Spleen (tissue), 7 donors: Measurements from ENCODE around the gene TACC3.

Experiments used
- POLR2A ChIP-seq, 3 donors: fragments of 450-650 bp; IDR thresholded peaks; one replicate each; pipeline ENCODE4 v1.5.1; 2017; ENCODE audit warnings: antibody characterized with exemption in 3 of 3, mild to moderate bottlenecking in 1 of 3
- POLR2AphosphoS5 ChIP-seq, 3 donors: sonication (generic); formaldehyde crosslinking; IDR thresholded peaks; one replicate each; pipeline ENCODE4 v1.5.1; 2017; ENCODE audit warnings: antibody characterized with exemption in 3 of 3
- TF ChIP-seq, protein P1 (sequence below), 11 experiments: fragments of 200-600 bp in 7 of 11; fragments of 450-650 bp in 4 of 11; sonication (generic) in 4 of 11; IDR thresholded peaks in 8 of 11; conservative IDR thresholded peaks in 3 of 11; 1 replicate in 7 of 11; 2 replicates in 4 of 11; pipeline versions ENCODE4 v1.4.0 to v1.8.0; 2016 to 2021; ENCODE audit warnings: antibody characterized with exemption in 11 of 11, inconsistent platforms in 4 of 11, mild to moderate bottlenecking in 1 of 11
- donor health status: DM: no; HTN: no; CAD: no; lungs with moderate emphysema.
- donor health status: DM: no; HTN: no; CAD: no.
- donor health status: DM: no; HTN: no; CAD: no.

GRCh38 chr4:1767770-1768366, 46.5 kb downstream of the TACC3 start:
- TF ChIP-seq, protein P1, sequence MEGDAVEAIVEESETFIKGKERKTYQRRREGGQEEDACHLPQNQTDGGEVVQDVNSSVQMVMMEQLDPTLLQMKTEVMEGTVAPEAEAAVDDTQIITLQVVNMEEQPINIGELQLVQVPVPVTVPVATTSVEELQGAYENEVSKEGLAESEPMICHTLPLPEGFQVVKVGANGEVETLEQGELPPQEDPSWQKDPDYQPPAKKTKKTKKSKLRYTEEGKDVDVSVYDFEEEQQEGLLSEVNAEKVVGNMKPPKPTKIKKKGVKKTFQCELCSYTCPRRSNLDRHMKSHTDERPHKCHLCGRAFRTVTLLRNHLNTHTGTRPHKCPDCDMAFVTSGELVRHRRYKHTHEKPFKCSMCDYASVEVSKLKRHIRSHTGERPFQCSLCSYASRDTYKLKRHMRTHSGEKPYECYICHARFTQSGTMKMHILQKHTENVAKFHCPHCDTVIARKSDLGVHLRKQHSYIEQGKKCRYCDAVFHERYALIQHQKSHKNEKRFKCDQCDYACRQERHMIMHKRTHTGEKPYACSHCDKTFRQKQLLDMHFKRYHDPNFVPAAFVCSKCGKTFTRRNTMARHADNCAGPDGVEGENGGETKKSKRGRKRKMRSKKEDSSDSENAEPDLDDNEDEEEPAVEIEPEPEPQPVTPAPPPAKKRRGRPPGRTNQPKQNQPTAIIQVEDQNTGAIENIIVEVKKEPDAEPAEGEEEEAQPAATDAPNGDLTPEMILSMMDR (IDR thresholded peaks at IDR 0.05 in 8 of 11, conservative IDR thresholded peaks at IDR 0.05 in 3 of 11): peak in 6 of 11 experiments; percentile 12 to 32 (median 26)
- no peak for TF ChIP-seq POLR2A (IDR thresholded peaks at IDR 0.05)
- no peak for TF ChIP-seq POLR2AphosphoS5 (IDR thresholded peaks at IDR 0.05)
